H1 (cell line): Measurements from ENCODE around the gene SNED1. TPM values are rescaled to one million over a fixed set of nuclear protein-coding genes. Genes with fewer than 3 reads are reported as not detected.

ENCODE experiments used
- CTCF ChIA-PET: fragments of 300-600 bp; sonication (Branson Sonifier 250); formaldehyde crosslinking; loops from one replicate; lab custom pipeline; 2021; ENCODE audit not compliant: partially characterized antibody; lab: Charles Lee
- POLR2A ChIA-PET: fragments of 300-600 bp; sonication (Branson Sonifier 250); formaldehyde crosslinking; loops from one replicate; lab custom pipeline; 2021; ENCODE audit warnings: inconsistent platforms; ENCODE audit not compliant: partially characterized antibody; lab: Charles Lee
- DNase-seq, 2 experiments: peaks; one replicate each; pipeline versions ENCODE4 v3.0.0 to v3.0.0-alpha.2; 2010 to 2022; ENCODE audit warnings: low spot score in 2 of 2, low read depth in 1 of 2, mixed read lengths in 1 of 2
- FAIRE-seq: peaks from 2 replicates; lab custom pipeline; 2011; peaks lifted over from hg19 to GRCh38; lab: Jason Lieb, UNC
- H2AFZ ChIP-seq: 2 replicates; pipeline ENCODE4 v1.8.1; 2012; ENCODE audit warnings: low read length, inconsistent platforms
- H2AK5ac ChIP-seq: 2 replicates; pipeline ENCODE4 v1.6.1; 2013; ENCODE audit warnings: low read depth, low read length
- H2BK120ac ChIP-seq: replicated peaks from 2 replicates; pipeline ENCODE3; 2013; ENCODE audit warnings: low read depth, low read length, inconsistent platforms
- H2BK12ac ChIP-seq: 2 replicates; pipeline ENCODE4 v1.6.1; 2013; ENCODE audit warnings: low read depth, low read length
- H2BK15ac ChIP-seq: 2 replicates; pipeline ENCODE4 v1.6.1; 2013; ENCODE audit warnings: low read length
- H2BK20ac ChIP-seq: 2 replicates; pipeline ENCODE4 v1.6.1; 2013; ENCODE audit warnings: low read length
- H2BK5ac ChIP-seq: 2 replicates; pipeline ENCODE4 v1.6.1; 2013; ENCODE audit warnings: low read depth, low read length
- H3K14ac ChIP-seq: 2 replicates; pipeline ENCODE4 v1.6.1; 2013; ENCODE audit warnings: inconsistent platforms; ENCODE audit not compliant: insufficient read length
- H3K18ac ChIP-seq: 2 replicates; pipeline ENCODE4 v1.6.1; 2013; ENCODE audit warnings: low read length; ENCODE audit errors: extremely low read depth
- H3K23ac ChIP-seq: 2 replicates; pipeline ENCODE4 v1.6.1; 2013; ENCODE audit warnings: inconsistent platforms; ENCODE audit not compliant: insufficient read length
- H3K23me2 ChIP-seq: 2 replicates; pipeline ENCODE4 v1.6.1; 2013; ENCODE audit warnings: low read depth, low read length
- H3K27ac ChIP-seq: 2 replicates; pipeline ENCODE4 v1.6.1; 2011; ENCODE audit warnings: low read depth, low read length, inconsistent platforms
- H3K27me3 ChIP-seq, 4 experiments: replicated peaks in 1 of 4; 1 replicate in 1 of 4; 2 replicates in 3 of 4; pipeline versions ENCODE4 v1.6.1 to v1.8.1; 2011 to 2013; ENCODE audit warnings: low read length in 3 of 4, mild to moderate bottlenecking in 3 of 4, inconsistent platforms in 2 of 4, mixed read lengths in 2 of 4, moderate library complexity in 1 of 4; ENCODE audit not compliant: control insufficient read depth in 3 of 4, insufficient read depth in 3 of 4; ENCODE audit errors: extremely low read depth in 1 of 4
- H3K36me3 ChIP-seq, 4 experiments: 2 replicates each; pipeline versions ENCODE4 v1.6.1 to v1.8.1; 2011 to 2013; ENCODE audit warnings: mild to moderate bottlenecking in 4 of 4, low read length in 3 of 4, moderate library complexity in 2 of 4, control low read depth in 1 of 4, inconsistent platforms in 1 of 4; ENCODE audit not compliant: insufficient read depth in 4 of 4, control insufficient read depth in 2 of 4
- H3K4ac ChIP-seq: replicated peaks from 2 replicates; pipeline ENCODE3; 2013; ENCODE audit warnings: low read length, low read depth, mixed read lengths, inconsistent platforms; ENCODE audit not compliant: insufficient read length
- H3K4me1 ChIP-seq, 4 experiments: replicated peaks in 1 of 4; 1 replicate in 1 of 4; 2 replicates in 3 of 4; pipeline versions ENCODE4 v1.6.1 to v1.8.1; 2011 to 2013; ENCODE audit warnings: low read length in 3 of 4, inconsistent platforms in 2 of 4, mixed read lengths in 1 of 4; ENCODE audit not compliant: insufficient read depth in 4 of 4, control insufficient read depth in 3 of 4
- H3K4me2 ChIP-seq, 2 experiments: 2 replicates each; pipeline versions ENCODE4 v1.6.1 to v1.8.1; 2011 to 2013; ENCODE audit warnings: low read depth in 2 of 2, low read length in 2 of 2, control low read depth in 1 of 2, inconsistent platforms in 1 of 2, mild to moderate bottlenecking in 1 of 2; ENCODE audit not compliant: insufficient read depth in 1 of 2
- H3K4me3 ChIP-seq, 4 experiments: fragments of 200-600, 300-600 bp in 1 of 4; sonication (generic), shearing (Covaris generic), sonication (Bioruptor Twin) in 1 of 4; 2 replicates each; pipeline versions ENCODE4 v1.5.1 to v1.8.1; 2011 to 2016; ENCODE audit warnings: low read length in 4 of 4, low read depth in 3 of 4, control low read depth in 2 of 4, inconsistent platforms in 2 of 4, mild to moderate bottlenecking in 2 of 4, mixed read lengths in 1 of 4, moderate library complexity in 1 of 4; ENCODE audit not compliant: insufficient read depth in 2 of 4; ENCODE audit errors: extremely low read depth in 1 of 4
- H3K56ac ChIP-seq: replicated peaks from 2 replicates; pipeline ENCODE3; 2013; ENCODE audit warnings: low read depth, mild to moderate bottlenecking, mixed read lengths, low read length, inconsistent platforms; ENCODE audit not compliant: insufficient read length
- H3K79me1 ChIP-seq: 2 replicates; pipeline ENCODE4 v1.6.1; 2013; ENCODE audit warnings: low read depth, low read length, control low read depth
- H3K79me2 ChIP-seq, 2 experiments: 2 replicates each; pipeline versions ENCODE4 v1.6.1 to v1.8.1; 2012 to 2013; ENCODE audit warnings: low read length in 2 of 2, mild to moderate bottlenecking in 2 of 2, inconsistent platforms in 1 of 2; ENCODE audit not compliant: insufficient read depth in 2 of 2, control insufficient read depth in 1 of 2
- H3K9ac ChIP-seq, 4 experiments: replicated peaks in 1 of 4; 1 replicate in 1 of 4; 2 replicates in 3 of 4; pipeline versions ENCODE4 v1.6.1 to v1.8.1; 2011 to 2013; ENCODE audit warnings: low read depth in 3 of 4, low read length in 3 of 4, control low read depth in 2 of 4, mild to moderate bottlenecking in 2 of 4, moderate library complexity in 2 of 4, inconsistent platforms in 1 of 4; ENCODE audit errors: extremely low read depth in 1 of 4
- H3K9me3 ChIP-seq, 2 experiments: 2 replicates each; pipeline versions ENCODE4 v1.6.1 to v1.8.1; 2012 to 2013; ENCODE audit warnings: mild to moderate bottlenecking in 2 of 2, moderate library complexity in 2 of 2, control low read depth in 1 of 2, inconsistent platforms in 1 of 2, low read depth in 1 of 2, low read length in 1 of 2, mixed read lengths in 1 of 2; ENCODE audit not compliant: insufficient read depth in 2 of 2
- H4K20me1 ChIP-seq, 2 experiments: replicated peaks in 1 of 2; 2 replicates each; pipeline versions ENCODE3 to v1.8.1; 2011 to 2013; ENCODE audit warnings: inconsistent platforms in 2 of 2, low read length in 2 of 2, mild to moderate bottlenecking in 1 of 2; ENCODE audit not compliant: insufficient read depth in 2 of 2, control insufficient read depth in 1 of 2
- H4K5ac ChIP-seq: 2 replicates; pipeline ENCODE4 v1.6.1; 2013; ENCODE audit warnings: low read length, low read depth, mixed read lengths, inconsistent platforms; ENCODE audit not compliant: insufficient read length
- H4K8ac ChIP-seq: 2 replicates; pipeline ENCODE4 v1.8.0; 2013; ENCODE audit warnings: mild to moderate bottlenecking, moderate library complexity, low read length, inconsistent platforms; ENCODE audit not compliant: insufficient read depth; ENCODE audit errors: extremely low read depth
- H4K91ac ChIP-seq: replicated peaks from 2 replicates; pipeline ENCODE3; 2013; ENCODE audit warnings: low read length, mixed read lengths, inconsistent platforms; ENCODE audit not compliant: insufficient read length
- FOSL1 ChIP-seq: IDR thresholded peaks from 2 replicates; pipeline ENCODE4 v1.6.1; 2011; ENCODE audit warnings: mild to moderate bottlenecking, low read depth, low read length, moderate library complexity; ENCODE audit not compliant: insufficient read depth
- KDM4A ChIP-seq: IDR thresholded peaks from one replicate; pipeline ENCODE4 v1.7.1; 2012; ENCODE audit warnings: low read depth, mild to moderate bottlenecking, moderate library complexity, low read length, inconsistent platforms; ENCODE audit not compliant: severe bottlenecking
- RBBP5 ChIP-seq: IDR thresholded peaks from 2 replicates; pipeline ENCODE4 v1.7.1; 2012; ENCODE audit warnings: low read depth, mild to moderate bottlenecking, inconsistent platforms, low read length, moderate library complexity, borderline replicate concordance
- RXRA ChIP-seq: IDR thresholded peaks from 2 replicates; pipeline ENCODE4 v1.6.1; 2011; ENCODE audit warnings: low read depth, mild to moderate bottlenecking, low read length, moderate library complexity; ENCODE audit not compliant: insufficient read depth
- SP2 ChIP-seq: IDR thresholded peaks from 2 replicates; pipeline ENCODE4 v1.6.1; 2012; ENCODE audit warnings: mild to moderate bottlenecking, low read length, inconsistent platforms
- TCF12 ChIP-seq: IDR thresholded peaks from 2 replicates; pipeline ENCODE4 v1.6.1; 2011; ENCODE audit warnings: low read depth, mild to moderate bottlenecking, low read length
- YY1 ChIP-seq: IDR thresholded peaks from 2 replicates; pipeline ENCODE4 v1.6.1; 2011; ENCODE audit warnings: low read depth, mild to moderate bottlenecking, low read length
- WGBS, 2 experiments: shearing (Covaris generic) in 1 of 2; methylation state at CpG; one replicate each; pipeline versions ENCODE4 v1.1.6 to v1.1.7; 2013 to 2015; ENCODE audit warnings: low lambda C conversion rate in 2 of 2, mixed read lengths in 2 of 2, inconsistent platforms in 1 of 2, low coverage in 1 of 2, missing lambda C conversion rate in 1 of 2; ENCODE audit not compliant: insufficient replicate concordance in 2 of 2, insufficient coverage in 1 of 2, insufficient read length in 1 of 2; ENCODE audit errors: extremely low coverage in 1 of 2, missing lambda C conversion rate in 1 of 2; 5-methylcytosine and 5-hydroxymethylcytosine counted together
- polyA plus RNA-seq, 7 experiments: library from polyadenylated mRNA; depleted of rRNA in 3 of 7; stranded (reverse) in 5 of 7; unstranded in 2 of 7; fragments of >200 nt in 5 of 7; fragments of 200-250 nt in 2 of 7; gene quantifications; 1 replicate in 5 of 7; 2 replicates in 1 of 7; 4 replicates in 1 of 7; pipeline versions ENCODE4 v1.2.1 to v1.2.3, GENCODE V29; 2011 to 2013; ENCODE audit warnings: missing spikeins in 2 of 7, mixed read lengths in 2 of 7
- total RNA-seq: library from RNA; stranded (reverse); fragmentation: NEBNext Ultra II Directional; extraction: Animal tissue kit (Norgen Biotek cat#: 25700); gene quantifications from 2 replicates; pipeline ENCODE4 v1.2.1, GENCODE V29; 2021
- TF ChIP-seq, protein P1 (sequence below): IDR thresholded peaks from 2 replicates; pipeline ENCODE4 v1.6.1; 2012; ENCODE audit warnings: low read length, inconsistent platforms

The SNED1 gene
- total and polyA plus RNA-seq, 2 of the 8 experiments (the other 6 are each of a cell fraction or from before 2014, with no cell fraction given) = 1.9 TPM

DNA sequence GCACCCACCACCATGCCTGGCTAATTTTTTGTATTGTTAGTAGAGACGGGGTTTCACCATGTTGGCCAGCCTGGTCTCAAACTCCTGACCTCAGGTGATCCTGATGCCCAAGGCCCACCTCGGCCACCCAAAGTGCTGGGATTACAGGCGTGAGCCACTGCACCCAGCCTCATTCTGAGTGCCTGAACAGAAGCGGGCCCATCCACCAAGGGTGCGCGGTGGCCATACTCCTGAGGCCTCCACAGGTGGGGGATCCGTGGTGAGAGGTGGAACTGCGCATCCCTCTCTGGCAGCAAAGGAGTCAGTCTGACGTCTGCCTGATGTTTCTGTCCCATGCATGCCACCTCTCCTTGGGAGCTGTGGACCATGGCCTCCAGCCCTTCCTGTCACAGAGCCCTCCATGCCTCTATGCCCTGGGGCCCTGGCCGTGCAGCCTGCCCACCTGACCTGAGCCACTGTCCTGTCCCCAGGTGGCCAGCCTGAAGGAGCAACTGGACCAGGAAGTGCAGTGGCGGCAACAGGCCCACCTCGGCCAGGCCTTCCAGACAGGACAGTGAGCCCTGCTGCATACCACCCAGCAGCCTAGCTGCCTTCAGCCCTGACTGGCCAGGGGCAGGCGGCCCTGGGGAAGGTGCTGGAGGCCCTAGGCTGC, 7.6 kb upstream of the SNED1 start:
- Histone ChIP-seq H3K23me2 (no peaks in the 10 kb centered on the region), H3K4ac (no peak overlapping the region), H3K4me3 (no peak overlapping the region), H4K91ac (no peak overlapping the region), H3K27me3 (no peaks in the 10 kb centered on the region), H2BK12ac (no peak overlapping the region), H3K56ac (no peak overlapping the region), H3K23ac (no peak overlapping the region), H3K9me3 (peaks cover 6 to 21% of the 10 kb centered on the region in 2 experiments; a peak in 3 of 4 replicates), H3K79me2 (no peaks in the 10 kb centered on the region), H3K4me2 (no peak overlapping the region), H3K79me1 (no peaks in the 10 kb centered on the region), H3K36me3 (no peaks in the 10 kb centered on the region), H4K5ac (no peak overlapping the region), H2BK120ac (no peak overlapping the region), H2BK5ac (no peak overlapping the region), H3K9ac (no peak overlapping the region), H2AFZ (no peak overlapping the region), H3K14ac (no peak overlapping the region), H2AK5ac (no peak overlapping the region), H4K20me1 (peaks cover 0 to 2% of the 10 kb centered on the region in 2 experiments), H2BK15ac (no peak overlapping the region), H3K27ac (no peak overlapping the region), H3K18ac (no peak overlapping the region; the same call in 1 of the 2 replicates), H2BK20ac (no peak overlapping the region), H4K8ac (peak overlapping the region; percentile 22; the same call in 1 of the 2 replicates), H3K4me1 (no peaks in the 10 kb centered on the region; a peak in 1 of 7 replicates)
- TF ChIP-seq FOSL1 = no peak
- no peak for TF ChIP-seq RBBP5
- TF ChIP-seq RXRA = no peak
- TF ChIP-seq TCF12 = no peak
- no peak for TF ChIP-seq YY1
- no peak for TF ChIP-seq KDM4A
- TF ChIP-seq, protein P1, sequence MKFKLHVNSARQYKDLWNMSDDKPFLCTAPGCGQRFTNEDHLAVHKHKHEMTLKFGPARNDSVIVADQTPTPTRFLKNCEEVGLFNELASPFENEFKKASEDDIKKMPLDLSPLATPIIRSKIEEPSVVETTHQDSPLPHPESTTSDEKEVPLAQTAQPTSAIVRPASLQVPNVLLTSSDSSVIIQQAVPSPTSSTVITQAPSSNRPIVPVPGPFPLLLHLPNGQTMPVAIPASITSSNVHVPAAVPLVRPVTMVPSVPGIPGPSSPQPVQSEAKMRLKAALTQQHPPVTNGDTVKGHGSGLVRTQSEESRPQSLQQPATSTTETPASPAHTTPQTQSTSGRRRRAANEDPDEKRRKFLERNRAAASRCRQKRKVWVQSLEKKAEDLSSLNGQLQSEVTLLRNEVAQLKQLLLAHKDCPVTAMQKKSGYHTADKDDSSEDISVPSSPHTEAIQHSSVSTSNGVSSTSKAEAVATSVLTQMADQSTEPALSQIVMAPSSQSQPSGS = no peak
- no peak for TF ChIP-seq SP2
- FAIRE-seq = no peak
- CTCF ChIA-PET = interaction anchor here (1.5 to 2.8 kb wide), 3 partner anchors 11 to 156 kb away, joined by 3 to 14 read pairs (median 3); no protein-coding TSS in a partner anchor
- 85% methylated on average over 12 of the region's 13 CpGs; no CpG with 5 or more reads in 1 of the 2 experiments for WGBS, 2 experiments
- peak in 1 of 2 experiments; percentile 41 for DNase-seq
- POLR2A ChIA-PET = no interaction called here
